GM18499 (cell line): Measurements from ENCODE around the gene TPCN1.

Source experiments
- ATAC-seq: cut with Tn5 transposase; IDR thresholded peaks from one replicate; pipeline ENCODE4 v1.9.1; 2021; ENCODE audit warnings: moderate number of reproducible peaks; ENCODE audit not compliant: insufficient read depth, unreplicated experiment

Gene TPCN1

DNA sequence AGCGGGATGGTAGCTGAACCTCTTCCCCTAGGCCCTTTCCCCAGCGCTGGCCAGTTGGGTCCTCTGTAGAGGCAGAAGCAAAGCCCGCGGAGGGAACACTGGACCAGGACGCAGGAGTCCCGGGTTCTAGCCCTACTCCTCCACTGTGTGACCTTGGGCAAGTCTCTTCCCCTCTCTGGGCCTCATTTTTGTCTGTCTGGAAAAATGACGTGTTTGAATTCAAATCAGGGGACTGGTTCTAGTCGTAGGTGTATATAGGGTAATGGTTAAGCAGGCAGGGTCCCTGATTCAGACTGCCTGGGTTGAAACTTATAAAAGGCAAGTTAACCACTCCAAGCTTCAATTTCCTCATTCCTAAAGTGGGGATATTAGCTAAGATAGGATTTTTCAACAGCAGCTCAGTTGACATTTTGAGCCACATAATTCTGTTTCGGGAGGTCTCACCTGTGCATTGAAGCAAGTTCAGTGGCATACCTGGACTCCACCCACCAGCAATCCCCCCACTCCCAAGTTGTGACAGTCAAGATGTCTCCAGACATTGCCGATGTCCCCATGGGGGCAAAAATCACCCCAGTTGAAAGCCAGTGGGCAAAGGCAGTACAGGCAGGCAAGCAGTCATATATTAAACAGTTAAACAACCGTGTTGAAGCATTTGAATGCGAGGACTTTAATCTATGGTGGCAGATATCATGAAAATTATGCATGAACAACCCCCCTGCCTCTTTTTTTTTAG, 899 bp downstream of the TPCN1 start:
- no peak for ATAC-seq

DNA sequence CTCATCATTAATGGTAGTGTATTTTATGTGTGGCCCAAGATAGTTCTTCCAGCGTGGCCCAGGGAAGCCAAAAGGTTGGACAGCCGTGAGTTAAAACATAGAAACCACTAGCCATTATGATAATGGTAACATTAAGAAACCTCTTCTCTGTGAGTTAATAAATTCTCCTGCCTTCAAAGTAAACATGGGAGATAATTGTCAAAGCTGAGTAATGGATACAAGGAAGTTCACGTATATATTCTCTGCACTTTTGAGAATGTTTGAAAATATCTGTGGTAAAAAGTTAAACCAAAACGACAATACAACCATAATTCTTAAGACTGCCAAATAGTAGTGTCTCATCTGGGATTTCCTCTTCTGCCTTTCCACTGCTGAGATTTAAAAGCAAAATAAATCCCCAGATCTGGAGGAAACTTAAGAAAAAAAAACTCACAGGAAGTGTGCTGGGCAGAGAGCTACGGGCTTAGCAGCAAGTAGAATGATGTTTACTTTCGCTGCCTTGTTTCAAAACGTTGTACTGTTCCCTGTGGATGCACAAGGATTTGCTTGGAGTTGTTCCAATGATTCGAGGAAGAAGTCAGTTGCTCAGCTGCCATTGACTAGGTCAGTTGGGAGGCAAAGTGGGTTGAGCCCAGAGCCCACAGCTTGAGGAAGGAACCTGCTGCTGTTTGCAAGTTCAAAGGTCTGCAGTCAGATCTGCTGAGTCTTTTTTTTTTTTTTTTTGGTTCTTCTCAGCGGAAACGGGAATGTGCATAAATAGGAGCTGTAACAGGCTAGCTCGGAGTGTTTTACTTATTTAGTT, 1.7 kb downstream of the TPCN1 start:
- ATAC-seq = no peak

DNA sequence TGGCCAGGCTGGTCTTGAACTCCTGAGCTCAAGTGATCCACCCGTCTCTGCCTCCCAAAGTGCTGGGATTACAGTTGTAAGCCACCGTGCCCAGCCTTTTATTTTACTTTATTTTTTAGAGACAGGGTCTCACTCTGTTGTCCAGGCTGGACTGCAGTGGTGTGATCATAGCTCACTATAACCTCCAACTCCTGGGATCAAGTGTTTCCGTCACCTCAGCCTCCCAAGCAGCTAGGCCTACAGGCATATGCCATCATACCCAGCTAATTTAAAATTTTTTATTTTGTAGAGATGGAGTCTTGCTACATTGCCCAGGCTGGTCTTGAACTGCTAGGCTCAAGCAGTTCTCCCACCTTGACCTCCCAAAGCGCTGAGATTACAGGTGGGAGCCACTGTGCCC, 3.7 kb downstream of the TPCN1 start:
- no peak for ATAC-seq

DNA sequence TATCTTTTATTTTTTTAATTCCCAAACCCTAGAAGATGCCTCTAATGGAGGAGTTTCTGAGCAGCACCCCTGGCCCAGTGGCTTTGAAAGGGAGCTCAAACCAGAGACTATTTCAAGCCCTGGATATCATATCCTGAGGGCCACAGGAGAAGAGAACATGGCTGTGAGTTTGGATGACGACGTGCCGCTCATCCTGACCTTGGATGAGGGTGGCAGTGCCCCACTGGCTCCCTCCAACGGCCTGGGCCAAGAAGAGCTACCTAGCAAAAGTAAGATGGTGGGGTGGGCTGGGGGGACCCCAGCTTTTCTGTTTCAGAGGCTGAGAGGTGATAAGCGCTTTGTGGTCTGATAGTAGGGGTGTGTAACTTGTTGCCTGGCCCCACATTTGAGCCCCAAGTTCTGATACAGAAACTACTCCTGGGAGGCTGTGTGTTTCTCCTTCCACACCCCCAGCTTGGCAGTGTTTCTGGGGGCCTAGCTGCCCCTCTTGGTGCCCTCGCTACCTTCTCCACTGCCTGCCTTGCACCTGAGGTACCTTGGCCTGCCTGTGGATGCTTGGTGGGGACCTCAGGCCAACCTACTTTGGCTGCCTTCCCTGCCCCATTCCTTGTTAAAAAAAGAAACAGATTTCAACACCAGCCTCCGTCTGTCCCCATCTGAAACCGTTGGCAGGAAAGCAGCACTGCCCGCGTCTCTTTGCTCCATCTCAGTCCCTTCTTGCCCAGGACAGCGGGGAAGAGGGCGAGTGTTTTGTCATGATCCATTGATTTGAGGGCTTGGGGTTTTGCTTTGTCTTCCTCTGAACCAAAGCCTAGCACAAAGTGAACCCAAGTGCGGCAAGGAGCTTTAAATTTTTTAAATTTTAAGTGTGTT, 5.7 kb downstream of the TPCN1 start:
- ATAC-seq = no peak

DNA sequence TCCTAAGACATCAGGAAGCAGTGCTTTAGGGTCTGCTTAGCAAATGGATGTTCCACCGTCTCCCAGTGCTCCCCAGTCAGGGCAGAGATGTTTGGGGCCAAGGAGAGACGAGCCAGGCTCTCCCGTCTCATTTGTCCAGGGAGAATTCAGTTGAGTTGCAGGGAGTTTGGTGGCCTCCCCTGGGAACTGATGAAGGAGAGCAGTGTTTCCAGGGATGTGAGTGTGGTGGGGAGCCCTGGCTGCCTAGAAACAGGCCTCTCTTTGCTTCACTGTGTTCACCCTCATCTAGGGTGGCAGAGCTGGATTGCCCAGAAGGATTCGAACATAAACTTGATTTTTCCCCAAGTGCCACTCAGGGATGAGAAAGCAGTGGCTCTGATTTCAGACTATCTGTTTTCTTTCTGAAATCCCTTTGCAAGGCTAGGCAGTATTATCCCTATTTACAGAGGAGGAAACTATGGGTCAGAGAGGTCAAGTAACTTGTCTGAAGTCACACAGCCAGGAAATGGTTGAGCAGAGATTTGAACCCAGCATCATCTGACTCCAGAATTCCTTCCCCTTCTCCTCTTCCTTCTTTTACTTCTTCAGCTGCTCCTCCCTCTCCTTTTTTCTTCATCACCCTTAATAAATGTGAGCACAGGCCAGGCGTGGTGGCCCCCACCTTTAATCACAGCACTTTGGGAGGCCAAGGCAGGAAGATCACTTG, 6.6 kb downstream of the TPCN1 start:
- ATAC-seq = no peak

DNA sequence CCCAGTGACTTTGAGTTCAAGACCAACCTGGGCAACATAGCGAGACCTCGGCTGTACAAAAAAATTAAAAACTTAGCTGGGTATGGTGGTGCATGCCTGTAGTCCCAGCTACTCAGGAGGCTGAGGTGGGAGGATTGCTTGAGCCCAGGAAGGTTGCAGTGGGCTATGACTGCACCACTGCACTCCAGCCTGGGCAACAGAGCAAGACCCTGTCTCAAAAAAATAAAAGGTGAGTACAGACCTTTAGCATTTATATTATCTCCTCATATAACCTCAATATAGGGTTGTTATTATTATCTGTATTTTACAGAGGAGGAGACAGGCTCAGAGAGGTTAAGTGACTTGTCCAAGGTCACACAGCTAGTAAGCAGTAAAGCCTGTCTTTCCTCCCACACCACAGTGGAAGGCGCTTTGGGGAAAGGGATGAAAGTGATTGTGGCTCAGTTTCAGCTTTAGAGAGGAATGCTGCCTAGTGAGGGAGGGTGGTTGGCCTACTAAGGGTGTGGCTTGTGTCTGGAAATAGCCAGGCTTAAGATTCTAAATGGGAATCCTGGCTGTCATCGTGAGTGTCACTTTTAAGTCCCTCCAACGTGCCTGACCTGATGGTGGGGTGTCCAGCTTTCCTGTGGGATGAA, 7.2 kb downstream of the TPCN1 start:
- no peak for ATAC-seq

DNA sequence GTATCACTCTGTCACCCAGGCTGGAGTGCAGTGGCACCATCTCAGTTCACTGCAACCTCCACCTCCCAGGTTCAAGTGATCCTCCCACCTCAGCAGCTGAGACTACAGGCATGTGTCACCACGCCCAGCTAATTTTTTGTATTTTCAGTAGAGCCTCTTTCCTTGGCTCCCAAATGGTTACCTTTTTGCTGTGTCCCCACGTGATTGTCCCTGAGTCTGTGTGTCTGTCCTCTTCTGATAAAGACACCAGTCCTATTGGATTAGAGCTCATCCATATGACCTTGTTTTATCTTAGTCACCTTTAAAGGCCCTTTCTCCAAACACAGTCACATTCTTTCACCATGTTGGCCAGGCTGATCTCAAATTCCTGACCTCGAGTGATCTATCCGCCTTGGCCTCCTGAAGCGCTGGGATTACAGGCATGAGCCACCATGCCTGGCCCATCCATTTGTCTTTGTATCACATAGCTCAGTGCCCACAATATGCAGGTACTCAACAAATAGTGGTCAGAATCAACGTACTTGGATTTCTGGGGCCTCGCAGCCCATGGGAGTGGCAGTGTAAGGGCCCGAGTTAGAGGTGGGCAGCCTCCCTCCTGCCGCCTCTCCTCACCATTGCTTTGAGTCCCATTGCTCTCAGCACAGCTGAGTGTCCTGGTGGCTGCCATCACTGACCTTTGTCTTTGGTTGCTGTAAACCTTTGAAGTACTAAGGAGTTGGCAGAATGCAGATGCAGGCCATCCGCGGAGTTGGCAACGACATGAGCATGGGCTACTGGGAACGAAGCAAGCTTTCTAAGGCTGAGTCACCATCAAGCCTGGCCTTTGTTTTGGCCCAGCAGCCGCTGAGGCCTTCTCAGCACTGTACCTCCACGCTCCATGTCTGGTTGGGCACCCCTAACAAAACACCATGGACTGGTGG, 9.3 kb downstream of the TPCN1 start:
- ATAC-seq = no peak

DNA sequence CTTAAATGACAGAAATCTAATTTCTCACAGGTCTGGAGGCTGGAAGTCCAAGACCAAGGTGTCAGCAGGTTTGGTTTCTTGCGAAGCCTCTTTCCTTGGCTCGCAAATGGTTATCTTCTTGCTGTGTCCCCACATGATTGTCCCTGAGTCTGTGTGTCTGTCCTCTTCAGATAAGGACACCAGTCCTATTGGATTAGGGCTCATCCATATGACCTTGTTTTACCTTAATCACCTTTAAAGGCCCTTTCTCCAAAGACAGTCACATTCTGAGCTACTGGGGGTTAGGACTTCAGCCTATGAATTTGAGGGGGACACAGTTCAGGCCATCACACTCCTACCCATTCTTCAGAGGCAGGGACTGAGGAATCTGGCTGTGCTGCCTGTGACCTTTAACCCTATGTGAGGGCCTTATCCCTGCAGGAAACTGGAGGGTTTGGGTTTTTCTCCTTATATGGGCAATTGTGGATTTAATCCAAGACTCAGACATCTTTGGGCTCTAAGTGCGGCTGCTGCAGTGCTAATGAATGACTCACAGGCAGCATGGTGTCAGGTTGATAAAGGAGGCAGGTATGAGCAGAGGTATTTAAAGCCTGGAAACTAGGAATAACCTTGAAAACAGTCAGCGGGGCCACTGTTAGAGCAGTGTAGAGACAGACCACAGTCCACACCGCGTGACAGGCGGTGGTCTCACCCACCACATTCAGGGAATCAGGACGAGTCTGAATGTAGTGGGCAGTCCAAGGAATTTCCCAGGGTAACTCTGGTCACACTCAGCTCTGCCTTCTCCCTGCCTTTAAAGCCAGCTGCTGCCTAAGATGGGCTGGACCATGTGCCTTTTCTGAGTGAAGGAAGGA, 10.2 kb downstream of the TPCN1 start:
- no peak for ATAC-seq

DNA sequence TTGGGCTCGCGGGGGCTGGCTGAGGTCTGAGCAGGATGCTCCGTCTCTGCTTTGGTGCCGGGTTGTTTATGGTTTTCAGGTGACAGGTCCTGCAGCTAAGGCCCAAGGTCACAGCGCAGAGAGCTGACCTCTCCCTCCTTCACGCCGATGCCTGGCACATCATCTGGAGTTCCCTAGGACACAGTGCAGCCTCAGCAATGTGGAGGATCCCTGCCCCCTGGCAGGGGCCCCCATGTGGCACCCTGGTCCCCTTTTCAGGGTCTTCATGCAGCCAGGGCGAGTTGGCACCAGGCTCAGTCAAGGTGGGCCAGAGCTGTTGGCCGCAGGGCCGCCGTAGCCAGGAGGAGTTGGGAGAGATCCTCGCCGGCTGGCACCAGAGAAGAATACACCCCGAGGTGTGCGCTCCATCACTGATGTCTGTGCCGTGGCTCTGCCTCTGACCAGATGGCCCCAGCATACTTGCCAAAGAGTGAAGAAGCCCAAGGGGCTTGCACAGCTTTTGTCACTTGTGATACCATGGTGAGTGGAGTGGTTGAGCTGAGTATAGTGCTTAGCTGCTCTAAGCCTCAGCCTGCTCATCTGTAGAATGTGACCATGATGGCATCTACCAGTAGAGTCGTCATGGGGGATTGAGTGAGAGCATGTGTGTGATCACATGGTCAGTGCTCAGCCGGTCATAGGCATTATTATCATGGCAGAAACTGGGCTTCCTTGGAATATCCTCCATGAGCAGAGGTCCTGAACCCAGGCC, 11.0 kb downstream of the TPCN1 start:
- ATAC-seq = no peak

DNA sequence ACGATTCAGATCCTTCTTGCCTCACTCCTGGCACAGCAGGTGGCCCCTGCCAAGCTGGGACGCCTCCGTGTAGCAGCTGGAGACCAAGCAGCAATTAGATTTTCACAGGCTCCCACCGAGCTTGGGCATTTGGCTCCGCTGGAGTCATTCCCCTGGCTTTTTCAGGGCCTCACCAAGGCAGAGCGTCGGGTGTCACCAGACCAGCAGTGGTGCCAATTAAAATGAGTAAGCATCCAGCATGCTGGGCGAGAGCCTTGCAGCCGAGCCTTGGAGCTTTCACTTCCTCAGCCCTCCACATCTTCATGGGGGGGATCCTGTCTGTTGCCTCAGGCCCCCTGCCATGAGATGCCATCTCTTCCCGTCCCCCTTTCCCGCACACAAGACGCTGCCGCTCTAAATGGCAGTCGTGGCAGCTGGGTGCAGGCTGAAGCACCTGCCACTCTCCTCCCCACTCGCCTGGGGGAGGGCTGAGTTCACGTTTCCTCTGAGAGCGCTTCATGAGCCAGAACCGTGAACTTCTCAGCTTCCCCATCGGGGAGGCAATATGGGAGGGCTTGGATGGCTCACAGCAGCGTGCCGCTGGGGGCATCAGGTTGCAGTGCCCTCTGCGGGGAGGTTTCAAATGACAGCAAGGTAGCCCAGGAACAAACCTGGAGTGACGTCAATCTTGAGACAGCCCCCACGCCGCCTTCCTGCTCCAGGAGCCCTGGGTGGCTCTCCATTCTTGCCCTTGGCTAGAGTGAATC, 11.7 kb downstream of the TPCN1 start:
- ATAC-seq = no peak

DNA sequence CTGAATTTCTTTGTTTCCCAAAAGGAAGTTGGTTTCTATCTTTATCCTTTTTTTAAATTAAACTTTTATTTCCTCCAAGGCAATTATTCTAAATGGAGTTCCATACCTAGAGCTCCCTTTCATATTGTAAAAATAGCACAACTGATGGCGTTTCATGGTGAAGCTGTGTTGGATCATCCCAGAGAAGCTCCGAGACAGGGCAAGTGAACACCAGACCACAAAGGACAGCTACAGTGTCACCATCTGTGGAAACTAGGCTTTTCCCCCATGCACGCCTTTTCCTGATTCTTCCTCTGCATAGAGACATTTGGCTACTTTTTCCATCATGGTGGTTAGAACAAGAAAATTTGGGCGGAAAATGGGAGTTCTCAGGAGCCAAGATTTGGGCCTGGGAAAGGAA, 12.7 kb downstream of the TPCN1 start:
- ATAC-seq = no peak

DNA sequence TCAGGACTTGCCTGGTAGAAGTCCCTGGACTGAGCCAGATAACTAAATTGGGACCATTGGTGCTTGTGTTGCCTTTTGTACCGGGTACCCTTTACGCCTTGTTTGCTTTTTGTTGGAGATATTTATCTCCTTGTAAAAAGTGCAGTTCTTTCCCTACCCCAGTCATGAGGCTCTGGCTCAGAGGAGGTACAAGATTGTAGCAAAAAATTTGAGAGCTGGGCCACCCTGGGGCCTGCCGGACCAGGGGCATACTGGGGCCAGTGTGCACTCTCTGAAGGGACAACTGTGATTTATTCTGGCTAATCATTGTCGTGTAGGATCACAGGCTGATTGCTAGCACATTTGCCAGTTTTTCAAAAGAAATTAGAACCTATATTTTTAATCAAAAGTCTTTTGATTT, 13.2 kb downstream of the TPCN1 start:
- ATAC-seq = no peak

DNA sequence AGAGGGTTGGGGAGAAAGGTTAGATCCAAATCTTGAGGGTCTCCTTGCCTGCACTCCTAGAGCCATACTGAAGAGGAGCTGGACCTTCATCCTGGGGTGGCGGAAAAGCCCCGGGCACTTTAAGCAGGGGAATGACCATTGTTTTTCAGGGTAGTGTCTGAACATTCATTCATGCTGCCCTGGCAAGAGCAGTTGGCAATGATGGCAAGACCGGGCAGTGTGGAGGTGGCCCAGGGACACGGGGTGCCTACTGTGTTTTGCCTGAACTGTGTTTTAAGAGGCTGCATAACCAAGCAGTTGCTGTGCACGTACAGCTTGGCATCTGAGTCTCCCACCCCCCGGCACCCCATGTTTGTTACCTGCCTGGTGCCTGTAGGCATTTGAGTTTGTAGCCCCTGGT, 14.7 kb downstream of the TPCN1 start:
- no peak for ATAC-seq

DNA sequence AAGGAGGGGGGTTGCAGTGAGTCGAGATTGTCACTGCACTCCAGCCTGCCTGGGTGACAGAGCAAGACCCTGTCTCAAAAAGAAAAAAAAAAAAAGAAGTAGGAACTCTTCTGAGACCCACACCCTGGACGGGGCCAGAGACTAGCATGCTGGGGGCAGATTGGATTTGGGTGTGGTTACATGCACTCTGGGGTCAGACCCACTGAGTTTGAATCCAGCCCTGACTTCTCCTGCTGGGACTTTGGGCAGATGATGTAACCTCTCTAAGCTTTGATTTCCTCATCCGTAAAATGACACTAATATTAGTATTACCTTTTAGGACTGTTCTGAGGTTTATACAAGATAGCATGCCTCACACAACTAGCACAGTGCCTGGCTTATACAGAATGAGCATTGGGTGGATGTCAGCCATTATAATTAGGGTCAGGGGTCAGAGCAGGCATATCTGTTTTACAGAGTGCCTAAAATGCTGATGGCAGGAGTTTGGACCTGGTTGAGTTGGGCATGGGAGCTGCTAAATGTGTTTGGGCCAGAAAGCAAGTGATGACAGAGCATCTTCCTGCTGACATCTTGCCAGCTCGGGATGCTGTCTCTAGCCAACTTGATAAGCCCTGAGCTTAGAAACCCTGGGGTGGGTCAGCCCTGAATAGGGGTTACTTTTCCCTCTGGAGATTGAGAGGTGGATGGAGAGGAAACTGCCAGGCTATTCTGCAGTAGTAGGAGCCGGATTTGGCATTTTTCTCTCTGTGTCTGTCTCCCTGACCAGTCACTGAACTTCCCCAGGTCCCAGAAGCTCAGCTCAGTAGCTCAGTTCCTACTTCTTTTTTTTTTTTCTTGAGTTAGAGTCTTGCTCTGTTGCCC, 15.5 kb downstream of the TPCN1 start:
- no peak for ATAC-seq

DNA sequence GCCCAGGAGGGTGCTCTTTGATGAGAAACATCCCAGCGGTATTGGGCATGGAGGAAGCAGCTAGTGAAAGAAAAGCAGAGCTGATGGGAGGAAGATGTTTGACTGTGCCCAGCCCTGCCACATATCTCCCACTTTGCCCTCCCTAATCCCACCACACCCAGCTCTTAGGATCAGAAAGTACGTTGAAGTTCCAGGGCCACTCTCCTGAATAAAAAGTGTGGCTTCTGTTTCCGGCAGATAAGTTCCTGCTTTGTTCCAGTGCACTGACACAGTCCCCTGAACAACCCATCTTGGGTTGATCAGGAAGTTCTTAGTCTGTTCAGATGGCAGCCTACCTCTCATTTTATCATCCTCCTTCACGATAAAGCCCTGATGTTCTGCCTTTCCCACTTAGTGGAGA, 16.5 kb downstream of the TPCN1 start:
- ATAC-seq = no peak

DNA sequence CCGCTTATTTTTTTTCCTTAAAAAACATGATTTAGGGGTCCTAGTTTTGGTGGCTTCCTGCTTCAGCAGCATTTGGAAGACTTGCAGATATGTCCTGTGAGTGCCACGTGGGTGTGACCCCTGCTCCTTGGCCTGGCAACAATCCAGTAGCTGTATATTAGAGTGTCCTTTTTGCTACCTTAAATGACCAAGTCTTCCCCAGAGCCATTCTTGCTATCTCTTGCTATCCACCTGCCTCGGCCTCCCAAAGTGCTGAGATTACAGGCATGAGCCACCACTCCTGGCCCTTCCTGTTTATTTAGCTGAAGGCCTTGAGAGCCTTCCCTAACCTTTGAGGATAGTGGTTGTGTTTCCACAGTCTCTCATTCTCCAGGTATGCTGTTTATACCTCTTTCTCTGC, 17.0 kb downstream of the TPCN1 start:
- ATAC-seq = no peak
